H1 (cell line): ENCODE data around the gene PDZRN3. TPM values are rescaled to one million over a fixed set of nuclear protein-coding genes. Genes with fewer than 3 reads are reported as not detected.

Source experiments
- CTCF ChIA-PET: fragments of 300-600 bp; sonication (Branson Sonifier 250); formaldehyde crosslinking; loops from one replicate; lab custom pipeline; 2021; ENCODE audit not compliant: partially characterized antibody; lab: Charles Lee
- POLR2A ChIA-PET: fragments of 300-600 bp; sonication (Branson Sonifier 250); formaldehyde crosslinking; loops from one replicate; lab custom pipeline; 2021; ENCODE audit warnings: inconsistent platforms; ENCODE audit not compliant: partially characterized antibody; lab: Charles Lee
- DNase-seq, 2 experiments: peaks; one replicate each; pipeline versions ENCODE4 v3.0.0 to v3.0.0-alpha.2; 2010 to 2022; ENCODE audit warnings: low spot score in 2 of 2, low read depth in 1 of 2, mixed read lengths in 1 of 2
- FAIRE-seq: peaks from 2 replicates; lab custom pipeline; 2011; peaks lifted over from hg19 to GRCh38; lab: Jason Lieb, UNC
- H2AFZ ChIP-seq: 2 replicates; pipeline ENCODE4 v1.8.1; 2012; ENCODE audit warnings: low read length, inconsistent platforms
- H2AK5ac ChIP-seq: 2 replicates; pipeline ENCODE4 v1.6.1; 2013; ENCODE audit warnings: low read depth, low read length
- H2BK120ac ChIP-seq: replicated peaks from 2 replicates; pipeline ENCODE3; 2013; ENCODE audit warnings: low read depth, low read length, inconsistent platforms
- H2BK12ac ChIP-seq: 2 replicates; pipeline ENCODE4 v1.6.1; 2013; ENCODE audit warnings: low read depth, low read length
- H2BK15ac ChIP-seq: 2 replicates; pipeline ENCODE4 v1.6.1; 2013; ENCODE audit warnings: low read length
- H2BK20ac ChIP-seq: 2 replicates; pipeline ENCODE4 v1.6.1; 2013; ENCODE audit warnings: low read length
- H2BK5ac ChIP-seq: 2 replicates; pipeline ENCODE4 v1.6.1; 2013; ENCODE audit warnings: low read depth, low read length
- H3K14ac ChIP-seq: 2 replicates; pipeline ENCODE4 v1.6.1; 2013; ENCODE audit warnings: inconsistent platforms; ENCODE audit not compliant: insufficient read length
- H3K18ac ChIP-seq: 2 replicates; pipeline ENCODE4 v1.6.1; 2013; ENCODE audit warnings: low read length; ENCODE audit errors: extremely low read depth
- H3K23ac ChIP-seq: 2 replicates; pipeline ENCODE4 v1.6.1; 2013; ENCODE audit warnings: inconsistent platforms; ENCODE audit not compliant: insufficient read length
- H3K23me2 ChIP-seq: 2 replicates; pipeline ENCODE4 v1.6.1; 2013; ENCODE audit warnings: low read depth, low read length
- H3K27ac ChIP-seq: 2 replicates; pipeline ENCODE4 v1.6.1; 2011; ENCODE audit warnings: low read depth, low read length, inconsistent platforms
- H3K27me3 ChIP-seq, 4 experiments: replicated peaks in 1 of 4; 1 replicate in 1 of 4; 2 replicates in 3 of 4; pipeline versions ENCODE4 v1.6.1 to v1.8.1; 2011 to 2013; ENCODE audit warnings: low read length in 3 of 4, mild to moderate bottlenecking in 3 of 4, inconsistent platforms in 2 of 4, mixed read lengths in 2 of 4, moderate library complexity in 1 of 4; ENCODE audit not compliant: control insufficient read depth in 3 of 4, insufficient read depth in 3 of 4; ENCODE audit errors: extremely low read depth in 1 of 4
- H3K36me3 ChIP-seq, 4 experiments: 2 replicates each; pipeline versions ENCODE4 v1.6.1 to v1.8.1; 2011 to 2013; ENCODE audit warnings: mild to moderate bottlenecking in 4 of 4, low read length in 3 of 4, moderate library complexity in 2 of 4, control low read depth in 1 of 4, inconsistent platforms in 1 of 4; ENCODE audit not compliant: insufficient read depth in 4 of 4, control insufficient read depth in 2 of 4
- H3K4ac ChIP-seq: replicated peaks from 2 replicates; pipeline ENCODE3; 2013; ENCODE audit warnings: low read length, low read depth, mixed read lengths, inconsistent platforms; ENCODE audit not compliant: insufficient read length
- H3K4me1 ChIP-seq, 4 experiments: replicated peaks in 1 of 4; 1 replicate in 1 of 4; 2 replicates in 3 of 4; pipeline versions ENCODE4 v1.6.1 to v1.8.1; 2011 to 2013; ENCODE audit warnings: low read length in 3 of 4, inconsistent platforms in 2 of 4, mixed read lengths in 1 of 4; ENCODE audit not compliant: insufficient read depth in 4 of 4, control insufficient read depth in 3 of 4
- H3K4me2 ChIP-seq, 2 experiments: 2 replicates each; pipeline versions ENCODE4 v1.6.1 to v1.8.1; 2011 to 2013; ENCODE audit warnings: low read depth in 2 of 2, low read length in 2 of 2, control low read depth in 1 of 2, inconsistent platforms in 1 of 2, mild to moderate bottlenecking in 1 of 2; ENCODE audit not compliant: insufficient read depth in 1 of 2
- H3K4me3 ChIP-seq, 4 experiments: fragments of 200-600, 300-600 bp in 1 of 4; sonication (generic), shearing (Covaris generic), sonication (Bioruptor Twin) in 1 of 4; 2 replicates each; pipeline versions ENCODE4 v1.5.1 to v1.8.1; 2011 to 2016; ENCODE audit warnings: low read length in 4 of 4, low read depth in 3 of 4, control low read depth in 2 of 4, inconsistent platforms in 2 of 4, mild to moderate bottlenecking in 2 of 4, mixed read lengths in 1 of 4, moderate library complexity in 1 of 4; ENCODE audit not compliant: insufficient read depth in 2 of 4; ENCODE audit errors: extremely low read depth in 1 of 4
- H3K56ac ChIP-seq: replicated peaks from 2 replicates; pipeline ENCODE3; 2013; ENCODE audit warnings: low read depth, mild to moderate bottlenecking, mixed read lengths, low read length, inconsistent platforms; ENCODE audit not compliant: insufficient read length
- H3K79me1 ChIP-seq: 2 replicates; pipeline ENCODE4 v1.6.1; 2013; ENCODE audit warnings: low read depth, low read length, control low read depth
- H3K79me2 ChIP-seq, 2 experiments: 2 replicates each; pipeline versions ENCODE4 v1.6.1 to v1.8.1; 2012 to 2013; ENCODE audit warnings: low read length in 2 of 2, mild to moderate bottlenecking in 2 of 2, inconsistent platforms in 1 of 2; ENCODE audit not compliant: insufficient read depth in 2 of 2, control insufficient read depth in 1 of 2
- H3K9ac ChIP-seq, 4 experiments: replicated peaks in 1 of 4; 1 replicate in 1 of 4; 2 replicates in 3 of 4; pipeline versions ENCODE4 v1.6.1 to v1.8.1; 2011 to 2013; ENCODE audit warnings: low read depth in 3 of 4, low read length in 3 of 4, control low read depth in 2 of 4, mild to moderate bottlenecking in 2 of 4, moderate library complexity in 2 of 4, inconsistent platforms in 1 of 4; ENCODE audit errors: extremely low read depth in 1 of 4
- H3K9me3 ChIP-seq, 2 experiments: 2 replicates each; pipeline versions ENCODE4 v1.6.1 to v1.8.1; 2012 to 2013; ENCODE audit warnings: mild to moderate bottlenecking in 2 of 2, moderate library complexity in 2 of 2, control low read depth in 1 of 2, inconsistent platforms in 1 of 2, low read depth in 1 of 2, low read length in 1 of 2, mixed read lengths in 1 of 2; ENCODE audit not compliant: insufficient read depth in 2 of 2
- H4K20me1 ChIP-seq, 2 experiments: replicated peaks in 1 of 2; 2 replicates each; pipeline versions ENCODE3 to v1.8.1; 2011 to 2013; ENCODE audit warnings: inconsistent platforms in 2 of 2, low read length in 2 of 2, mild to moderate bottlenecking in 1 of 2; ENCODE audit not compliant: insufficient read depth in 2 of 2, control insufficient read depth in 1 of 2
- H4K5ac ChIP-seq: 2 replicates; pipeline ENCODE4 v1.6.1; 2013; ENCODE audit warnings: low read length, low read depth, mixed read lengths, inconsistent platforms; ENCODE audit not compliant: insufficient read length
- H4K8ac ChIP-seq: 2 replicates; pipeline ENCODE4 v1.8.0; 2013; ENCODE audit warnings: mild to moderate bottlenecking, moderate library complexity, low read length, inconsistent platforms; ENCODE audit not compliant: insufficient read depth; ENCODE audit errors: extremely low read depth
- H4K91ac ChIP-seq: replicated peaks from 2 replicates; pipeline ENCODE3; 2013; ENCODE audit warnings: low read length, mixed read lengths, inconsistent platforms; ENCODE audit not compliant: insufficient read length
- ASH2L ChIP-seq: fragments of 200-600, 300-600 bp; sonication (generic); IDR thresholded peaks from one replicate; pipeline ENCODE4 v1.7.1; 2017; ENCODE audit warnings: low read length
- JUN ChIP-seq: IDR thresholded peaks from 2 replicates; pipeline ENCODE4 v1.6.1; 2011; ENCODE audit warnings: low read depth, mild to moderate bottlenecking, improper control_type of control experiment, low read length
- KDM4A ChIP-seq: IDR thresholded peaks from one replicate; pipeline ENCODE4 v1.7.1; 2012; ENCODE audit warnings: low read depth, mild to moderate bottlenecking, moderate library complexity, low read length, inconsistent platforms; ENCODE audit not compliant: severe bottlenecking
- KDM5A ChIP-seq: fragments of 200-600 bp; IDR thresholded peaks from 2 replicates; pipeline ENCODE4 v1.7.1; 2012; ENCODE audit warnings: mild to moderate bottlenecking, low read length, inconsistent platforms, mixed read lengths
- NANOG ChIP-seq: IDR thresholded peaks from 2 replicates; pipeline ENCODE4 v1.6.1; 2011; ENCODE audit warnings: low read length, low read depth, mild to moderate bottlenecking, inconsistent platforms; ENCODE audit not compliant: insufficient read depth, poor library complexity, severe bottlenecking
- POU5F1 ChIP-seq: IDR thresholded peaks from 2 replicates; pipeline ENCODE4 v1.6.1; 2011; ENCODE audit warnings: low read depth, mild to moderate bottlenecking, low read length, moderate library complexity
- RXRA ChIP-seq: IDR thresholded peaks from 2 replicates; pipeline ENCODE4 v1.6.1; 2011; ENCODE audit warnings: low read depth, mild to moderate bottlenecking, low read length, moderate library complexity; ENCODE audit not compliant: insufficient read depth
- SP2 ChIP-seq: IDR thresholded peaks from 2 replicates; pipeline ENCODE4 v1.6.1; 2012; ENCODE audit warnings: mild to moderate bottlenecking, low read length, inconsistent platforms
- WGBS, 2 experiments: shearing (Covaris generic) in 1 of 2; methylation state at CpG; one replicate each; pipeline versions ENCODE4 v1.1.6 to v1.1.7; 2013 to 2015; ENCODE audit warnings: low lambda C conversion rate in 2 of 2, mixed read lengths in 2 of 2, inconsistent platforms in 1 of 2, low coverage in 1 of 2, missing lambda C conversion rate in 1 of 2; ENCODE audit not compliant: insufficient replicate concordance in 2 of 2, insufficient coverage in 1 of 2, insufficient read length in 1 of 2; ENCODE audit errors: extremely low coverage in 1 of 2, missing lambda C conversion rate in 1 of 2; 5-methylcytosine and 5-hydroxymethylcytosine counted together
- polyA plus RNA-seq, 7 experiments: library from polyadenylated mRNA; depleted of rRNA in 3 of 7; stranded (reverse) in 5 of 7; unstranded in 2 of 7; fragments of >200 nt in 5 of 7; fragments of 200-250 nt in 2 of 7; gene quantifications; 1 replicate in 5 of 7; 2 replicates in 1 of 7; 4 replicates in 1 of 7; pipeline versions ENCODE4 v1.2.1 to v1.2.3, GENCODE V29; 2011 to 2013; ENCODE audit warnings: missing spikeins in 2 of 7, mixed read lengths in 2 of 7
- total RNA-seq: library from RNA; stranded (reverse); fragmentation: NEBNext Ultra II Directional; extraction: Animal tissue kit (Norgen Biotek cat#: 25700); gene quantifications from 2 replicates; pipeline ENCODE4 v1.2.1, GENCODE V29; 2021
- TF ChIP-seq, protein P1 (sequence below), 3 experiments: IDR thresholded peaks; 1 replicate in 2 of 3; 2 replicates in 1 of 3; pipeline versions ENCODE4 v1.5.1 to v1.6.1; 2011; ENCODE audit warnings: low read length in 3 of 3, mild to moderate bottlenecking in 3 of 3, inconsistent platforms in 2 of 3, low read depth in 1 of 3, moderate library complexity in 1 of 3; ENCODE audit not compliant: insufficient read depth in 1 of 3; ENCODE audit errors: control extremely low read depth in 1 of 3

PDZRN3 gene
- total and polyA plus RNA-seq, 2 of the 8 experiments (the other 6 are each of a cell fraction or from before 2014, with no cell fraction given) = 4.2 to 20.5 TPM

GRCh38 chr3:73384091-73384906 lies 240.4 kb downstream of the PDZRN3 start:
- H3K56ac ChIP-seq = no peak overlapping the region
- FAIRE-seq = no peak
- H3K4me1 ChIP-seq = no peaks in the 10 kb centered on the region
- H3K23me2 ChIP-seq = no peaks in the 10 kb centered on the region
- no peak overlapping the region for H4K91ac ChIP-seq
- H4K5ac ChIP-seq = no peak overlapping the region
- H2BK120ac ChIP-seq = no peak overlapping the region
- no peak overlapping the region for H2BK15ac ChIP-seq
- no peaks in the 10 kb centered on the region for H3K27me3 ChIP-seq
- H3K14ac ChIP-seq = no peak overlapping the region
- no peak overlapping the region for H2BK20ac ChIP-seq
- no peaks in the 10 kb centered on the region for H4K20me1 ChIP-seq
- CTCF ChIA-PET = interaction anchor here (0.6 to 2.6 kb wide), 5 partner anchors 35 to 1729 kb away, joined by 3 to 7 read pairs (median 4); no protein-coding TSS in a partner anchor
- H3K23ac ChIP-seq = no peak overlapping the region
- no peak overlapping the region for H2AK5ac ChIP-seq
- 94% methylated on average over 63 of the region's 66 CpGs; no CpG with 5 or more reads in 1 of the 2 experiments for WGBS, 2 experiments
- H3K9me3 ChIP-seq = no peaks in the 10 kb centered on the region
- H3K36me3 ChIP-seq = peaks cover 2 to 25% (median 10%) of the 10 kb centered on the region in 4 experiments; a peak in 5 of 8 replicates
- H3K4me3 ChIP-seq = no peak overlapping the region
- H3K4me2 ChIP-seq = no peak overlapping the region
- H2BK12ac ChIP-seq = no peak overlapping the region
- POLR2A ChIA-PET = no interaction called here
- H3K18ac ChIP-seq = no peak overlapping the region
- H2AFZ ChIP-seq = no peak overlapping the region
- H3K27ac ChIP-seq = no peak overlapping the region
- DNase-seq = no peak
- H3K4ac ChIP-seq = no peak overlapping the region
- H3K79me1 ChIP-seq = no peaks in the 10 kb centered on the region
- no peak overlapping the region for H4K8ac ChIP-seq
- no peak overlapping the region for H2BK5ac ChIP-seq
- H3K9ac ChIP-seq = no peak overlapping the region
- H3K79me2 ChIP-seq = no peaks in the 10 kb centered on the region
- TF ChIP-seq RXRA (no peak), KDM4A (no peak), NANOG (no peak), KDM5A (no peak), JUN (no peak), SP2 (no peak), POU5F1 (no peak), ASH2L (no peak)
- TF ChIP-seq, protein P1, sequence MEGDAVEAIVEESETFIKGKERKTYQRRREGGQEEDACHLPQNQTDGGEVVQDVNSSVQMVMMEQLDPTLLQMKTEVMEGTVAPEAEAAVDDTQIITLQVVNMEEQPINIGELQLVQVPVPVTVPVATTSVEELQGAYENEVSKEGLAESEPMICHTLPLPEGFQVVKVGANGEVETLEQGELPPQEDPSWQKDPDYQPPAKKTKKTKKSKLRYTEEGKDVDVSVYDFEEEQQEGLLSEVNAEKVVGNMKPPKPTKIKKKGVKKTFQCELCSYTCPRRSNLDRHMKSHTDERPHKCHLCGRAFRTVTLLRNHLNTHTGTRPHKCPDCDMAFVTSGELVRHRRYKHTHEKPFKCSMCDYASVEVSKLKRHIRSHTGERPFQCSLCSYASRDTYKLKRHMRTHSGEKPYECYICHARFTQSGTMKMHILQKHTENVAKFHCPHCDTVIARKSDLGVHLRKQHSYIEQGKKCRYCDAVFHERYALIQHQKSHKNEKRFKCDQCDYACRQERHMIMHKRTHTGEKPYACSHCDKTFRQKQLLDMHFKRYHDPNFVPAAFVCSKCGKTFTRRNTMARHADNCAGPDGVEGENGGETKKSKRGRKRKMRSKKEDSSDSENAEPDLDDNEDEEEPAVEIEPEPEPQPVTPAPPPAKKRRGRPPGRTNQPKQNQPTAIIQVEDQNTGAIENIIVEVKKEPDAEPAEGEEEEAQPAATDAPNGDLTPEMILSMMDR (IDR thresholded peaks at IDR 0.05; ENCODE audit: control extremely low read depth in 1 of 3, insufficient read depth in 1 of 3, low read depth in 1 of 3, low read length in 3 of 3) = no peak
